ENCODE results near the gene CALY.

DNA sequence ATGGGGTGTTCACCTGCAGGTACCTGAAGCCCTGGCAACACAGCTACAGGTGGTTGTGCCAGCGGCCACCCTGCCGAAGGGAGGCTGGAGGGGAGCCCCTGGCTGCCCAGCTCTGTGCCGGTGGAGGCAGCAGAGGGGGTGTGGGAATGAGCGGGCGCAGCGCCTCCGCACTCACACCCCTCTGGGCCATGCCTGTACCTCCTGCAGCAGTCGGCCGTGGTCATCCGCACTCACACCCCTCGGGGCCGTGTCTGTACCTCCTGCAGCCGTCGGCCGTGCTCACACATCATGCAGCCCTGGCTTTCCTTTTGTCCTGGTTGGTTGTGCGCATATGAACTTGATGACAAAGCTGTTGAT is 26.3 kb downstream of the CALY start:
- TF ChIP-seq, protein P1, sequence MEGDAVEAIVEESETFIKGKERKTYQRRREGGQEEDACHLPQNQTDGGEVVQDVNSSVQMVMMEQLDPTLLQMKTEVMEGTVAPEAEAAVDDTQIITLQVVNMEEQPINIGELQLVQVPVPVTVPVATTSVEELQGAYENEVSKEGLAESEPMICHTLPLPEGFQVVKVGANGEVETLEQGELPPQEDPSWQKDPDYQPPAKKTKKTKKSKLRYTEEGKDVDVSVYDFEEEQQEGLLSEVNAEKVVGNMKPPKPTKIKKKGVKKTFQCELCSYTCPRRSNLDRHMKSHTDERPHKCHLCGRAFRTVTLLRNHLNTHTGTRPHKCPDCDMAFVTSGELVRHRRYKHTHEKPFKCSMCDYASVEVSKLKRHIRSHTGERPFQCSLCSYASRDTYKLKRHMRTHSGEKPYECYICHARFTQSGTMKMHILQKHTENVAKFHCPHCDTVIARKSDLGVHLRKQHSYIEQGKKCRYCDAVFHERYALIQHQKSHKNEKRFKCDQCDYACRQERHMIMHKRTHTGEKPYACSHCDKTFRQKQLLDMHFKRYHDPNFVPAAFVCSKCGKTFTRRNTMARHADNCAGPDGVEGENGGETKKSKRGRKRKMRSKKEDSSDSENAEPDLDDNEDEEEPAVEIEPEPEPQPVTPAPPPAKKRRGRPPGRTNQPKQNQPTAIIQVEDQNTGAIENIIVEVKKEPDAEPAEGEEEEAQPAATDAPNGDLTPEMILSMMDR (IDR thresholded peaks at IDR 0.05): no peak
- no peak for TF ChIP-seq POLR2A (IDR thresholded peaks at IDR 0.05)
- no peak for TF ChIP-seq POLR2AphosphoS5 (IDR thresholded peaks at IDR 0.05)
